Daoy (cell line): ENCODE results near the gene ARID3C. TPM values are rescaled to one million over a fixed set of nuclear protein-coding genes. Genes with fewer than 3 reads are reported as not detected.
"Not testable (repeated sequence)": the region's sequence is repeated elsewhere in the genome, so short reads cannot be mapped to it uniquely, and the experiment has no call there.

Experiments
- DNase-seq: peaks from one replicate; pipeline ENCODE4 v3.0.0-alpha.2; 2015; ENCODE audit warnings: low read depth
- total RNA-seq: library from RNA; depleted of rRNA; stranded (reverse); fragments of >200 nt; shearing (Covaris generic); gene quantifications from 2 replicates; pipeline ENCODE4 v1.2.3, GENCODE V29; 2014

ARID3C gene
- total RNA-seq, 1 experiment from 2014 or later, result not detected

DNA sequence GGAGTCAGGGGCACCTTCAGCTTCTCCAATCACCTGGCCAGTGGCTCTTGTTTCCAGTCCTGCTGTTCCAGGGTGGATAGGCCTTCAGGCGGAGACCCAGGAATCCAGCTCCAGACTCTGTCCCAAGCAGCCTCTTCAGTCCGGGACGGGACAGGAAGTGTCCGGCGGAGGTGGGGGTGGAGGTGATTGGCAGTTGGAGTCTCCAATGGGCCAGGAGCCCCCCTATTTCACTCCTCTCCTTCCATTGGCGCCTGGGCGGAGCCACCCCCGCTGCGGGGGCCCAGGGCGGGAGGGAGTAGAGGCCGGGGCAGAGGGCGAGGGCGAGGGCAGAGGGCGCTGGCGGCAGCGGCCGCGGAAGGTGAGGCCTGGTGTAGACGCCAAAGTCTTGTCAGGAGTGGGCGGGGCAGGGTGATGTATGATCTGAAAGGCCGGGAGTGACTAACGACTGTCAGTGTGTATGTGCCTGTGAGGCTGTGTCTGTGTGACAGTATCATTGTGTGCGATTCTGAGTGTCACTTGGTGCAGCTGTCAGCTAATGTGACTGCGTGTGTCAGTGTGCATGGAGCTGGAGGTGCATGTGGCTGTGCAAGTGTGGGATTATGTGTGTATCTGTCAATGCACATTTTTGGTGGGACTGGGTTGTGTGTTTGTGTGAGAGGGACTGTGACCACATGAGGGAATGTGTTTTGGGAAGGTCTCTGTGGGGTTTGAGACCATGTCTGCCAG lies 23.2 kb upstream of the ARID3C start, which contains the start of gene IL11RA:
IL11RA (plus strand) TSS at position 310 of the 726 bp plus-strand sequence. CDS start 3,033 bp downstream, outside the sequence.
- peak; percentile 87 for DNase-seq

DNA sequence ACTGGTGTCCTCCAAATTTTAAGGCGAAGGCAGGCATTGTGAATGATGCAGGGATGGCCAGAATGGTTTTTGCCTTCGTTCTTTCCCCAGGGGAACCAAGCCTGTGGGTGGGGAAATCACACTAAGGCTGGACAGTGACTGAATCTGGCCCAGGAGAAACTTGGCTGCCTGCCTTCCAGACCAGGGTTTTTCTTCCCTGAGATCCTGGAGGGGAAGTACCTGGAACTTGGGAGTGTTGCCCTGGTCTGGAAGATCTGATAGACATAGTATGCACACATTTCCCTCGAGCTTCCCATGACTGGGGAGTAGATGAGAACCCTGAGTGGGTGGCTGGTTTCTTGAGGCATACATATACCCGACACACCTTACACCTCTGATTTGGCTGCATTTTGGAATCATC lies 22.5 kb upstream of the ARID3C start:
- DNase-seq, result no peak

DNA sequence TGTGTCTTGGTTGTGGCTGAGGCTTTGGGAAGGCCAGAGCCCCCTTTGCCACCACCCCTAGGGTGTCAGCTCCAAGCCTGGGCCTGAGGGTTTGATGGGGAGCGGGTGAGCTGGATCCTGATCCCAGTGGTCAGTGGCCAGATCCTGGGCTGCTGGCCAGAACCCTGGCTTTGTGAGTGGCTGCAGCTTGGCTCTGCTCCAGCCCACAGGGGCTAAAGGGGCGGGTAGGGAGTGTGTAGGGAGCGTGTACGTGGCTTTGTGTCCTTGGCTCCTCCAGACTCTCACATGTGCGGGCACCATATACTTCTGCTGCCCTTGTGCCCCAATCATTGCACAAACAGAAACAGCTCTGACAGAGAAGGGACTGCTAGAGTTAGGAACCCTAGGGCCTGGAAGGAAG lies 21.9 kb upstream of the ARID3C start:
- no peak for DNase-seq

GRCh38 chr9:34648673-34649072 lies 19.8 kb upstream of the ARID3C start:
- DNase-seq, result no peak

GRCh38 chr9:34647651-34648050 lies 18.8 kb upstream of the ARID3C start:
- DNase-seq, result no peak

- no peak for DNase-seq
These were observed 18.2 kb upstream of the ARID3C start for GRCh38 chr9:34647084-34647403.

DNA sequence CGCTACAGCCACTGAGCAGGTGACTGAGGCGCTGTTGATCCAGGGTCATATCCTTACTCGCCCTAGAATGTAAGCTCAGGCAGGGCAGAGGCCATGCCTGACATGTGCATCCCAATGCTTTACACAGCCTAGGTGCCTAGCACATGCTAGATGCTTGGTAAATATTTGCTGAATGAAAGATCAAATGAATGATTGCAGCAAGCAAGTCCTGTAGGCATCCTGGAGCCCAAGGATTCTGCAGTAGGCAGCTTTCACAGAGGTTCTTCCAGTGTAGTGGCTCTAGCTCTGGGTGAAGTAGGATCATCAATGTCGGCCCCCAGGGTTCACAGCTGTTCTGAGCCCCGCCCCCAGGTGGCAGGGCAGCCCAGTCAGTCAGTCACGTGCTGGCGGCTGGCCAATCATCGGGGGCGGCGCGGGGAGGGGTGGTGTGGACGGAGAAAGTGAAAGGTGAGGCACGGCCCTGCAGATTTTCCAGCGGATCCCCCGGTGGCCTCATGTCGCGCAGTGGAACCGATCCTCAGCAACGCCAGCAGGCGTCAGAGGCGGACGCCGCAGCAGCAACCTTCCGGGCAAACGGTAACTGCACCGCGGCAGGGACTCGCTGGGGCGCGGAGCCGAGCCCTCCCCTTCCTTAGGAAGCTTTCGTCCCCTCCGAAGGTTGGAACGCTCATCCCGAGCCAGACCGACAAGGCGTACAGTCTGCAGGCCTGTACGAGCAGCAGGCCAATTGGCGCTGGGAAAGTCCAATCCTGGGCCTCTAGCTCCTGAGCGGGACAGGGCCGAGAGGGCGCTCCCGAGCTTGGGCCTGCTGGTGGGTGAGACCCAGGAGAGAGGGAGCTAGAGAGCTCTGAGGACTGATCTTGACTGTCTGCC lies 17.6 kb upstream of the ARID3C start, which contains the start of gene GALT:
GALT (plus strand) TSS at position 465 of the 873 bp plus-strand sequence; CDS start at position 495, 30 bp downstream.
- DNase-seq, result peak; percentile 97

DNA sequence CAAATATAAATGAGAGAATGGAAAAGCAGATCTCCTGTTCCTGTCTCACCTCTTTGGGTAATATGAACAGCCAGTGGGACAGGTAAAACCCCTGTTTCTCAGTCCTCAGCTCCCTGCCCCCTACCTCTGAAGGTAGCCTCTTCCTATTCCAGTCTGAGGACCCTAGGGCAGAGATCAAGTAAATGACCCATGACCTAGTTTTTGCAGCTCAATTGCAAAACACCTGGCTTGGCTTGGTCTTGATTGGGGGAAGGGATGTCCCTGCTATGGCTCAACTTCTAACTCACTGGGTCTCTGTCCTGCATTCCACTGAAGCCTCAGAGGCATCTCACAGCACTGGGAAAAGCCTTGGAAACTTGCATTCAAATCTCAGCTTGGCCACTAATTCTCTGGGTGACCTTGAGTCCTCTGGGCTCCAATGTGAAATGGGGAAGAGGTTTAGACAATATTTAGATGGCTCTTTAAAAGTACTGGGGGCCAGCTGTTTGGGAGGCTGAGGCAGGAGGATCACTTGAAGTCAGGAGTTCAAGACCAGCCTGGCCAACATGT lies 16.0 kb upstream of the ARID3C start:
- DNase-seq, result no peak

DNA sequence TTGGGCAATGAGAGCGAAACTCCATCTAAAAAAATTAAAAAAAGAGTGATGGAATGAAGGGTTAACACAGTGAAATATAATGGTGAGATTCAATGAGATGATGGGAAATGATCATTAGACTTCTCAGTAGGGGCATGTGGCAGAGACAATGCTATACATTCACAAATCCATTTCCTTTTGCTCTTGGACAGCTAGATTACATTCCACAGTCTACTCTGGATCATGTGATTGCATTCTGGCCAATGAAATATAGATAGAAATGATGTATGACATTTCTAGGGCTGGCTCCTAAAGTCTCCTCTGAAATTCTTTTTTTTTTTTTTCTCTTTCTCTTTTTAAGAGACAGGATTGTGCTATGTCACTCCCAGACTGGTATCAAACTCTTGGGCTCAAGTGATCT lies 13.8 kb upstream of the ARID3C start:
- DNase-seq, result no peak

DNA sequence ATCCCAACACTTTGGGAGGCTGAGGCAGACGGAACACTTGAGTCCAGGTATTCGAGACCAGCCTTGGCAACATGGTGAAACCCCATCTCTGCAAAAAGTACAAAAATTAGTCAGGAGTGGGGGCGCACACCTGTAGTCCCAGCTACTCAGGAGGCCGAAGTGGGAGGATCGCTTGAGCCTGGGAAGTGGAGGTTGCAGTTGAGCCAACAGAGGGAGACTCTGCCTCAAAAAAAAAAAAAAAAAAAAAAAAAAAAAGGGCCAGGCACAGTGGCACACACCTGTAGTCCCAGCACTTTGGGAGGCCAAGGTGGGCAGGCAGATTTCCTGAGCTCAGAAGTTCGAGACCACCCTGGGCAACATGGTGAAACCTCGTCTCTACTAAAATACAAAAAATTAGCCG lies 10.5 kb upstream of the ARID3C start:
- not testable (repeated sequence) for DNase-seq

DNA sequence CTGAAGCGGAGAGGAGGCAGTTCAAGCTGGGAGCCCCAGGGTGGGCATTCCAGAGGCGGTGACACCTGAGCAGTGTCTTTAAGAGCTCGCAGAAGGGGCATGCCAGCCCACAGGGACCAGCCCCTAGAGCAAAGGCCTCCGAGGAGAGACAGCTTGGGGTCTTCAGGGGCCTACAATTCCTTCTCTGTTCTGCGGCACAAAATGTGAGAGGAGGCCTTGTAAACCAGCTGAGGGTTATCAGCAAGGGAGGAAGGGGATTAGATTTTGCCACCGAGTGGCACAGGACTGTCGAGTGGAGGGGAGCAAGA lies 9.2 kb upstream of the ARID3C start:
- no peak for DNase-seq

DNA sequence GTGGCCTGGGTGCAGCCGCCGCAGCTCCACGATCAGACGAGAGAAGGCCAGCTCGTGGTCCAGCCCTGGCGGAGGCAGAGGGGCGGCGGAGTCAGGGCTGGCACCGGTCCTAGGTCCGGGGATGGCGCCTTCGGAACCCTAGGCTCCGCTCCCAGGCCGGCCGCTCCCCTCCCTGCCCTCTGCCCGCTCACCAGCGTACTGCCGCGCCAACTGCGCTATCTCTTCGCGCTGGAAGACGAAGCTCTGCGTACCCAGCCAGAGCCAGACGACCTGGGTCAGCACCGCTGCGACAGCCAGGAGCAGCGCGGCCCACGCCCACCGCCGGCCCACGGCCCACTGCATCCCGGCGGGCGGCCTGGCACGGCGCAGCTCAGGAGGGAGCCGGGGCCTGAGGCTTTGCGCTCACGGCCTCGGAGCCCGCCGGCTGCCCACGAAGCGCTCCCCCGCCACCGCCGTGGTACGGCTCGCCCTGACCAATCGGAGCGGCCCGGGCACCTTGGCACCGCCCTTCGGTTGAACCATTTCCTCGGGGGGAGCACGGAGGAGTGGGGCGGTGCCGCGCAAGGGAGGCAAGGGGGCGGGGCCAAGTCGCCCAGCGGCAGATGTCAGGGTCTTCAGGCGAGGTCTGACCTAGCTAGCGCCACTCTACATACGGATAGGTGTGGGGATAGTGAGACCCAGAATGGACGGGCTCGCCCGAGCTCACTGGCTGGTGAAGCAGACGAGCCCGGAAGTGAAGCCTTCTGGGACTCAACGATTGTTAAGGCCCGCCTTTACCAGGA lies 8.7 kb upstream of the ARID3C start, which contains the start of gene SIGMAR1:
SIGMAR1 (minus strand) TSS at position 432 of the 782 bp plus-strand sequence; CDS start at position 342, 90 bp downstream.
- DNase-seq, result peak; percentile 96

GRCh38 chr9:34636791-34637355 lies 8.0 kb upstream of the ARID3C start:
- no peak for DNase-seq

- no peak for DNase-seq
These were observed 6.7 kb upstream of the ARID3C start for GRCh38 chr9:34635556-34635955.

- DNase-seq, result no peak
These were observed 5.8 kb upstream of the ARID3C start for GRCh38 chr9:34634551-34635248.

DNA sequence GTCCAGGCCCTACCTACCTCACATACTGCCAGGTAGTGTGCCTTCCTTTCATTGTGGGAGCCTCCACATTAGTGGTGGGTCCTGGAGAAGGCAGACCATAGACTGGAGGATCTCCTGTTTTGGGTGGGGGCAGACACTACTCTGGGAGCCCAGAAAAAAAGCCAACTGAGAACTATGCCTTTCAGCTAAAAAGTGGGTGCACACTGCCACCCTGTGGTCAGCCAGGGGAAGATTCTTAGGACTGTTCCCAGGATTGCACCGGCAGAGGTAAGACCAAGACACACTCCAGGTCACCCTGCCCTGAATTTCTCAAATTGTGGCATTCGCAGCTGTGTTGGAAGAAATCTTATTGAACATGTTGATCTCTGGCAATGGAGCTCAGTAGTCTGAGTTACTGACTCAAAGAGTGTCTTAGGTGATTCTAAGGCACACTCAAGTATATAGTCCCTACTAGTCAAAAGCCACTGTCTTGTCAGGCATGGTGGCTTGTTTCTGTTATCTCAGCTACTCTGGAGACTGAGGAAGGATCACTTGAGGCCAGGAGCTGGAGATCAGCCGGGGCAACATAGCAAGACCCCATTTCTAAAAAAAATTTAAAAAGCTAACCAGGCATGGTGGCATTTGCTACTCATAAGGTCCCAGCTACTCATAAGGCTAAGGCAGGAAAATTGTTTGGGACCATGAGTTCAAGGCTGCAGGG lies 5.1 kb upstream of the ARID3C start:
- DNase-seq, result peak; percentile 68

DNA sequence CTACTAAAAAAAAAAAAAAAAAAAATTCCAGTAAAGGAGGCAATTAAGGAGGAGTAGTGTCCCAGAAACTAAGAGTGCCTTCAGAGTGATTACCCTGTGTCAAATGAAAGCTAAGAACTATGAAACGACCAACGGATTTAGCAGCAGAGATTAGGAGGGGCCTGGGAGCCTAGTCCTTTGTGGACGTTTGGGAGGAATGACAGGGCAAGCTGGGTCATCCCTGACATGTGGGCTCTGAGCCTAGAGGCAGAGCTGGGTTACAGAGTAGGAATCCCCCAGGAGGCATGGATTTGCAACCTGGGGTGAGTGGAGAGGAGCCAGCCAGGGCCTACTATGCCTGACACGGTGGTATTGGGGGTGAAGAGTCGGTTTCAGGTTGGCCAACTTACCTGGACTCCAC lies 4.3 kb upstream of the ARID3C start:
- DNase-seq, result no peak

DNA sequence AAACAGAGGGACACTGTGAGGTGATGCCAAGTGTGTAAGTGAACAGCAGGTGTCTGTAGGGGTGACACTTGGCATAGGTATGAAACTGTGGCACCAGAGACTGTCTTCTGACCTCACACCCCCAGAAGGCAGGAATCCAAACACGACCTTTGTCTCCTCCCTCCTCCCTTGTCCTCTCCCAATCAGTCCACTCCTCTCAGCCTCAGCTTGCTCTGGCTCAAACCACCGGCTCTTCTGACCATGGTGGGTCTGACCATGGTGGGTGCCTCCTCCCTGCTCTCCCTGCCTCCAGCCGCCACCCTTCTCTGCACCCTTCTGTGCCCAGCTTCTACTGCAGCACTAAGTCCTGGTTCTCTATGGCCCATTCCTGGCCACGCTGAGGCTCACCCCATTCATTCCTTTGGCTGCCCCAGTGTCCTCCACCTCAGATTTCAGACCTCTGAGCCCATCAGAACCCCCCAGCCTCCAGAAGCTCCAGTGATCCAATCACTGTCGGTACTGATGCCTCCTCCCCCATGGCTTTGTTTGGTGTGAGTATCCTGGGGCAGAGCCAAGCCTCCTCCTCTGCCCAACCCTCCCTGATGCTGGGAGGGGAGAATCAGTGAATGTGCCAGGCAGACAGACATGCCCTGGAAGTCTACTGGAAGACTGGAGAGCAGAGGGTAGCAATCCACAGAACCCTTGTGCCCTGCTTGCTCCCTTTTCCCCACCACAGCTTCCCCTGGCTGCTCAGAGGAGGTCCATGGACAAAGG lies 1.7 kb upstream of the ARID3C start:
- DNase-seq, result no peak

DNA sequence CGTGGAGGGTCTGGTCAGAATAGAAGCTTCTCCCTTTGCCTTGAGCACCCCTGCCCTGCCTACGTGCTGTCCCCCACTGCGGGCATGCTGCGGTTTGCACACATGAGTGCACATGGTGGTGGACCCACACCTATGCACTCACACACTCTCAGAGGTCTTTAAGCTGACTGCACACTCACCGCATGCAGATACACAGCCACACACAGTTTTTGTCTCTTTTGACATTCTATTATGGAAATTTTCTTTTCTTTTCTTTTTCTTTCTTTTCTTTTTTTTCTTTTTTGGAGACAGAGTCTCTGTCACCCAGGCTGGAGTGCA lies 584 bp upstream of the ARID3C start:
- no peak for DNase-seq
